Measurements from ENCODE around the gene LSR.

Gene LSR

DNA sequence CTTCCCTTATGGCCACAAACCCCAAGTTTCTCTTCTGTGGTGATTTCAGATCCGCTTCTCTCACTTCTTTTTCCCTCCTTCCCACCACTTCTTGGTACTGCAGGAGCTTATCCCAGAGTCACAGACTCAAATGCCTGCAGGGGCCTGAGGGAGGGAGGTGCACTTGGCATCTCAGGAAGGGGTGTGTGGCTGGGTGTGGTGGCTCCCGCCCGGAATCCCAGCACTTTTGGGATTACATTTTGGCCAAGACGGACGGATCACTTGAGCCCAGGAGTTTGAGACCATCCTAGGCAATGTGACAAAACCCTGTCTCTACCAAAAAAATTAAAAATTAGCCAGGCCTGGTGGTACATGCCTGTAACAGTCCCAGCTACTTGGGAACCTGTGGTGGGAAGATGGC is 25.5 kb downstream of the LSR start:
- TF ChIP-seq YY1 (IDR thresholded peaks at IDR 0.05; ENCODE audit: low read depth) (no peak), ZBTB7A (IDR thresholded peaks at IDR 0.05; ENCODE audit: low read depth) (no peak), CREB1 (IDR thresholded peaks at IDR 0.05; ENCODE audit: low read depth) (no peak), USF1 (IDR thresholded peaks at IDR 0.05) (no peak), TEAD4 (IDR thresholded peaks at IDR 0.05) (no peak), EP300 (IDR thresholded peaks at IDR 0.05; ENCODE audit: borderline replicate concordance) (no peak), TCF12 (IDR thresholded peaks at IDR 0.05; ENCODE audit: low read depth) (no peak), FOXM1 (IDR thresholded peaks at IDR 0.05; ENCODE audit: borderline replicate concordance, low read depth) (no peak), EGR1 (IDR thresholded peaks at IDR 0.05) (no peak), CEBPB (IDR thresholded peaks at IDR 0.05) (no peak), REST (IDR thresholded peaks at IDR 0.05; ENCODE audit: low read depth) (no peak), NFIC (IDR thresholded peaks at IDR 0.05) (no peak), RAD21 (IDR thresholded peaks at IDR 0.05; ENCODE audit: low read depth) (no peak)

DNA sequence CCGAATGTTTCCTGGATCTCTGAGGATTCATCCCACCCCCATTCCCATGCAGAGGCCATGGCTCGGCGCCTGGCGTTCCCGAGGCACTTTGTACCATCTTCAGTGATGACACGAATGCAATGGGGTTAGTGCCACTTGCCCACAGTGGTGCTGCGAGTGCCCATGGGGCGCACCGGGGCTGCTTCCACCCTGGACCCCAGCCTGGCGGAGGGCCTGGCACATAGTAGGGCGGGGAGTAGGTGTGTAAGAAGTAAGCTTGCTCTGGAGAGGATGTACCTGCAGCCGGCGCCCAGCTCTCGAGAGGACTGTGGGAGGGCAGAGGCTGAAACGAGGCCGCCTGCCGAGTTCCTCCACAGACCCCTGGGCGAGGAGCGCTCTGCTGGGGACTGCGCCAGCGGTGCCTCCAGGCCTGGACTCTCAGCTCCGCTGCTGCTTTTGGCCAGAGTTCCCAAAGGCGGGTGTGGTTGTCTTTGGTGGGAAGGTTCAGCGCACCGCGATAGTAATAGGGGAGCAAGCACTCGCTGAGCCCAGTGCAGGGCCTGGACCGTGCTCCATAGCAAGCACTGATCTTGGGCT is 28.0 kb downstream of the LSR start:
- no peak for TF ChIP-seq MAX (IDR thresholded peaks at IDR 0.05)
- TF ChIP-seq REST (IDR thresholded peaks at IDR 0.05; ENCODE audit: low read depth): no peak
- no peak for TF ChIP-seq TAF1 (IDR thresholded peaks at IDR 0.05; ENCODE audit: low read depth)
- TF ChIP-seq USF1 (IDR thresholded peaks at IDR 0.05): no peak
- TF ChIP-seq EGR1 (IDR thresholded peaks at IDR 0.05): no peak
- no peak for TF ChIP-seq ZBTB7A (IDR thresholded peaks at IDR 0.05; ENCODE audit: low read depth)
- TF ChIP-seq CEBPB (IDR thresholded peaks at IDR 0.05): no peak
- TF ChIP-seq TCF12 (IDR thresholded peaks at IDR 0.05; ENCODE audit: low read depth): no peak
- TF ChIP-seq TEAD4 (IDR thresholded peaks at IDR 0.05): no peak
- TF ChIP-seq RAD21 (IDR thresholded peaks at IDR 0.05; ENCODE audit: low read depth): no peak
- no peak for TF ChIP-seq YY1 (IDR thresholded peaks at IDR 0.05; ENCODE audit: low read depth)
- TF ChIP-seq CREB1 (IDR thresholded peaks at IDR 0.05; ENCODE audit: low read depth): no peak

- TF ChIP-seq MAX (IDR thresholded peaks at IDR 0.05): no peak
- no peak for TF ChIP-seq EGR1 (IDR thresholded peaks at IDR 0.05)
- TF ChIP-seq TCF12 (IDR thresholded peaks at IDR 0.05; ENCODE audit: low read depth): no peak
- no peak for TF ChIP-seq ZBTB7A (IDR thresholded peaks at IDR 0.05; ENCODE audit: low read depth)
- TF ChIP-seq NFIC (IDR thresholded peaks at IDR 0.05): no peak
These were observed 29.9 kb downstream of the LSR start for GRCh38 chr19:35278578-35279284.

GRCh38 chr19:35279374-35279773 is 30.6 kb downstream of the LSR start:
- TF ChIP-seq RAD21 (IDR thresholded peaks at IDR 0.05; ENCODE audit: low read depth) (no peak), YY1 (IDR thresholded peaks at IDR 0.05; ENCODE audit: low read depth) (no peak), USF1 (IDR thresholded peaks at IDR 0.05) (no peak), EGR1 (IDR thresholded peaks at IDR 0.05) (no peak), TEAD4 (IDR thresholded peaks at IDR 0.05) (no peak), REST (IDR thresholded peaks at IDR 0.05; ENCODE audit: low read depth) (no peak), NFIC (IDR thresholded peaks at IDR 0.05) (no peak), TCF12 (IDR thresholded peaks at IDR 0.05; ENCODE audit: low read depth) (no peak), MAX (IDR thresholded peaks at IDR 0.05) (no peak), EP300 (IDR thresholded peaks at IDR 0.05; ENCODE audit: borderline replicate concordance) (no peak), CREB1 (IDR thresholded peaks at IDR 0.05; ENCODE audit: low read depth) (no peak), CEBPB (IDR thresholded peaks at IDR 0.05) (no peak), FOXM1 (IDR thresholded peaks at IDR 0.05; ENCODE audit: borderline replicate concordance, low read depth) (no peak), TAF1 (IDR thresholded peaks at IDR 0.05; ENCODE audit: low read depth) (no peak)
